ENCODE data around the gene SRL.

DNA sequence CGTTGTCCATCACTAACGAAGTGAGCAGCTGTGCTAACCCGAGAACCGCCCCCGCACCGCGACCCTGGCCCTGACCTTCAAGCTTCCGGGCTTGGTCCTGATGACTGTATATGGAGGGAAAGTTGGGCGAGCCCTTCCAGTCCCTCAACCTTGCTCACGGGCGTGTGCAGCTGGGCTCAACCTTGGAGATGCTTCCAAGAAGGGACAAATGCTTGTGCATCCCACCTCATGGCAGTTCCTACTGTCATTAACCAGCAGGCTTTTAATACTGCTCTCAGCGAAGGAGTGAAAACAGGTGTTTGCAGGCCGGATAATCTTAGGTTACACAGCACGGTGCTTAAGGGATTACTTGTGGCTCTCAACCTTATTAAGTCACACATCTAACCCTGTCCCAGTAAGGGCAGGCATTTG is 33.5 kb downstream of the SRL start:
- TF ChIP-seq, protein P1, sequence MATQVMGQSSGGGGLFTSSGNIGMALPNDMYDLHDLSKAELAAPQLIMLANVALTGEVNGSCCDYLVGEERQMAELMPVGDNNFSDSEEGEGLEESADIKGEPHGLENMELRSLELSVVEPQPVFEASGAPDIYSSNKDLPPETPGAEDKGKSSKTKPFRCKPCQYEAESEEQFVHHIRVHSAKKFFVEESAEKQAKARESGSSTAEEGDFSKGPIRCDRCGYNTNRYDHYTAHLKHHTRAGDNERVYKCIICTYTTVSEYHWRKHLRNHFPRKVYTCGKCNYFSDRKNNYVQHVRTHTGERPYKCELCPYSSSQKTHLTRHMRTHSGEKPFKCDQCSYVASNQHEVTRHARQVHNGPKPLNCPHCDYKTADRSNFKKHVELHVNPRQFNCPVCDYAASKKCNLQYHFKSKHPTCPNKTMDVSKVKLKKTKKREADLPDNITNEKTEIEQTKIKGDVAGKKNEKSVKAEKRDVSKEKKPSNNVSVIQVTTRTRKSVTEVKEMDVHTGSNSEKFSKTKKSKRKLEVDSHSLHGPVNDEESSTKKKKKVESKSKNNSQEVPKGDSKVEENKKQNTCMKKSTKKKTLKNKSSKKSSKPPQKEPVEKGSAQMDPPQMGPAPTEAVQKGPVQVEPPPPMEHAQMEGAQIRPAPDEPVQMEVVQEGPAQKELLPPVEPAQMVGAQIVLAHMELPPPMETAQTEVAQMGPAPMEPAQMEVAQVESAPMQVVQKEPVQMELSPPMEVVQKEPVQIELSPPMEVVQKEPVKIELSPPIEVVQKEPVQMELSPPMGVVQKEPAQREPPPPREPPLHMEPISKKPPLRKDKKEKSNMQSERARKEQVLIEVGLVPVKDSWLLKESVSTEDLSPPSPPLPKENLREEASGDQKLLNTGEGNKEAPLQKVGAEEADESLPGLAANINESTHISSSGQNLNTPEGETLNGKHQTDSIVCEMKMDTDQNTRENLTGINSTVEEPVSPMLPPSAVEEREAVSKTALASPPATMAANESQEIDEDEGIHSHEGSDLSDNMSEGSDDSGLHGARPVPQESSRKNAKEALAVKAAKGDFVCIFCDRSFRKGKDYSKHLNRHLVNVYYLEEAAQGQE (IDR thresholded peaks at IDR 0.05; ENCODE audit: insufficient read depth in 1 of 2, low read depth in 2 of 2, low read length in 1 of 2): no peak
- no peak for TF ChIP-seq POLR2AphosphoS5 (IDR thresholded peaks at IDR 0.05; ENCODE audit: low read depth, low read length)
- TF ChIP-seq, protein P2, sequence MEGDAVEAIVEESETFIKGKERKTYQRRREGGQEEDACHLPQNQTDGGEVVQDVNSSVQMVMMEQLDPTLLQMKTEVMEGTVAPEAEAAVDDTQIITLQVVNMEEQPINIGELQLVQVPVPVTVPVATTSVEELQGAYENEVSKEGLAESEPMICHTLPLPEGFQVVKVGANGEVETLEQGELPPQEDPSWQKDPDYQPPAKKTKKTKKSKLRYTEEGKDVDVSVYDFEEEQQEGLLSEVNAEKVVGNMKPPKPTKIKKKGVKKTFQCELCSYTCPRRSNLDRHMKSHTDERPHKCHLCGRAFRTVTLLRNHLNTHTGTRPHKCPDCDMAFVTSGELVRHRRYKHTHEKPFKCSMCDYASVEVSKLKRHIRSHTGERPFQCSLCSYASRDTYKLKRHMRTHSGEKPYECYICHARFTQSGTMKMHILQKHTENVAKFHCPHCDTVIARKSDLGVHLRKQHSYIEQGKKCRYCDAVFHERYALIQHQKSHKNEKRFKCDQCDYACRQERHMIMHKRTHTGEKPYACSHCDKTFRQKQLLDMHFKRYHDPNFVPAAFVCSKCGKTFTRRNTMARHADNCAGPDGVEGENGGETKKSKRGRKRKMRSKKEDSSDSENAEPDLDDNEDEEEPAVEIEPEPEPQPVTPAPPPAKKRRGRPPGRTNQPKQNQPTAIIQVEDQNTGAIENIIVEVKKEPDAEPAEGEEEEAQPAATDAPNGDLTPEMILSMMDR (IDR thresholded peaks at IDR 0.05): no peak
